IMR-90 (cell line): ENCODE data around the gene ZNF526. TPM values are rescaled to one million over a fixed set of nuclear protein-coding genes. Genes with fewer than 3 reads are reported as not detected.

ENCODE experiments used
- ATAC-seq: fragments of 200-7000 bp; cut with Tn5 transposase; 2 replicates; pipeline ENCODE4 v1.9.1; 2020; ENCODE audit warnings: low read depth, mild to moderate bottlenecking, moderate library complexity
- BruUV-seq: library from RNA; stranded (reverse); fragments of 400-500 nt; replicated peaks from 2 replicates; lab custom pipeline; 2021; lab: Mats Ljungman, UMichigan
- CTCF ChIA-PET: fragments of 300-600 bp; formaldehyde crosslinking; extraction: SDS; loops from one replicate; lab custom pipeline; 2021; ENCODE audit warnings: antibody characterized with exemption; lab: Yijun Ruan, JAX
- POLR2A ChIA-PET: fragments of 300-600 bp; sonication (Branson Sonifier 250); formaldehyde crosslinking; loops from one replicate; lab custom pipeline; 2022; ENCODE audit warnings: antibody characterized with exemption; ENCODE audit not compliant: unreplicated experiment; lab: Charles Lee
- DNase-seq: peaks from one replicate; pipeline ENCODE4 v3.0.0; 2013
- H2AFZ ChIP-seq: replicated peaks from 2 replicates; pipeline ENCODE3; 2013; ENCODE audit warnings: low read length, mild to moderate bottlenecking; ENCODE audit not compliant: poor library complexity
- H2AK5ac ChIP-seq: 2 replicates; pipeline ENCODE4 v1.6.1; 2013; ENCODE audit warnings: low read depth, low read length, inconsistent platforms
- H2AK9ac ChIP-seq: replicated peaks from 2 replicates; pipeline ENCODE3; 2013; ENCODE audit warnings: mild to moderate bottlenecking, low read depth, low read length, moderate library complexity; ENCODE audit not compliant: poor library complexity
- H2BK120ac ChIP-seq: 2 replicates; pipeline ENCODE4 v1.6.1; 2013; ENCODE audit warnings: low read depth, low read length, inconsistent platforms
- H2BK15ac ChIP-seq: 3 replicates; pipeline ENCODE4 v1.6.1; 2013; ENCODE audit warnings: low read depth, low read length, inconsistent platforms
- H2BK20ac ChIP-seq: 2 replicates; pipeline ENCODE4 v1.6.1; 2013; ENCODE audit warnings: low read depth, mild to moderate bottlenecking, inconsistent platforms, low read length, moderate library complexity
- H2BK5ac ChIP-seq: 2 replicates; pipeline ENCODE4 v1.6.1; 2013; ENCODE audit warnings: mild to moderate bottlenecking, low read depth, low read length, inconsistent platforms; ENCODE audit not compliant: poor library complexity, severe bottlenecking
- H3K14ac ChIP-seq: replicated peaks from 2 replicates; pipeline ENCODE4 v1.6.1; 2013; ENCODE audit warnings: low read depth, low read length, inconsistent platforms
- H3K18ac ChIP-seq: 2 replicates; pipeline ENCODE4 v1.6.1; 2013; ENCODE audit warnings: low read depth, low read length, control low read depth
- H3K23ac ChIP-seq: 2 replicates; pipeline ENCODE4 v1.6.1; 2013; ENCODE audit warnings: low read depth, low read length, inconsistent platforms
- H3K27ac ChIP-seq: 2 replicates; pipeline ENCODE4 v1.5.1; 2013; ENCODE audit warnings: mild to moderate bottlenecking, control low read depth, low read length; ENCODE audit not compliant: insufficient read depth
- H3K27me3 ChIP-seq: 2 replicates; pipeline ENCODE4 v1.6.1; 2013; ENCODE audit warnings: low read length; ENCODE audit not compliant: control insufficient read depth, insufficient read depth
- H3K36me3 ChIP-seq: 2 replicates; pipeline ENCODE4 v1.6.1; 2013; ENCODE audit warnings: low read length, mixed read lengths; ENCODE audit not compliant: control insufficient read depth, insufficient read depth
- H3K4ac ChIP-seq: 2 replicates; pipeline ENCODE4 v1.6.1; 2013; ENCODE audit warnings: low read depth, low read length, inconsistent platforms
- H3K4me1 ChIP-seq: 2 replicates; pipeline ENCODE4 v1.6.1; 2013; ENCODE audit warnings: low read length, mixed read lengths; ENCODE audit not compliant: control insufficient read depth, insufficient read depth
- H3K4me2 ChIP-seq: 2 replicates; pipeline ENCODE4 v1.6.1; 2013; ENCODE audit warnings: low read depth, mild to moderate bottlenecking, control low read depth, low read length, moderate library complexity
- H3K4me3 ChIP-seq: 2 replicates; pipeline ENCODE4 v1.5.1; 2013; ENCODE audit warnings: low read depth, mild to moderate bottlenecking, control low read depth, low read length, moderate library complexity; ENCODE audit not compliant: insufficient read depth
- H3K56ac ChIP-seq: 2 replicates; pipeline ENCODE4 v1.6.1; 2013; ENCODE audit warnings: low read length, inconsistent platforms; ENCODE audit not compliant: insufficient read depth; ENCODE audit errors: extremely low read depth
- H3K79me1 ChIP-seq, 2 experiments: 2 replicates each; pipeline ENCODE4 v1.6.1; 2013; ENCODE audit warnings: low read length in 2 of 2, inconsistent platforms in 1 of 2, low read depth in 1 of 2
- H3K9ac ChIP-seq: 2 replicates; pipeline ENCODE4 v1.6.1; 2013; ENCODE audit warnings: low read depth, low read length, control low read depth
- H3K9me1 ChIP-seq: 2 replicates; pipeline ENCODE4 v1.6.1; 2013; ENCODE audit warnings: low read length, inconsistent platforms; ENCODE audit not compliant: insufficient read depth
- H3K9me3 ChIP-seq: 2 replicates; pipeline ENCODE4 v1.6.1; 2013; ENCODE audit warnings: low read length; ENCODE audit not compliant: control insufficient read depth, insufficient read depth
- H4K20me1 ChIP-seq: 2 replicates; pipeline ENCODE4 v1.6.1; 2013; ENCODE audit warnings: low read length, inconsistent platforms; ENCODE audit not compliant: insufficient read depth
- H4K5ac ChIP-seq: 2 replicates; pipeline ENCODE4 v1.6.1; 2013; ENCODE audit warnings: mild to moderate bottlenecking, low read depth, low read length, control low read depth
- H4K8ac ChIP-seq, 2 experiments: 2 replicates each; pipeline ENCODE4 v1.6.1; 2013; ENCODE audit warnings: low read depth in 2 of 2, low read length in 2 of 2, control low read depth in 1 of 2, inconsistent platforms in 1 of 2
- H4K91ac ChIP-seq: 2 replicates; pipeline ENCODE4 v1.6.1; 2013; ENCODE audit warnings: low read depth, low read length, inconsistent platforms; ENCODE audit not compliant: insufficient read depth
- BHLHE40 ChIP-seq: fragments of 150-350 bp; IDR thresholded peaks from 2 replicates; pipeline ENCODE4 v1.6.1; 2016; ENCODE audit warnings: mild to moderate bottlenecking, low read depth, low read length
- CTCF ChIP-seq: conservative IDR thresholded peaks from 2 replicates; pipeline ENCODE4 v1.5.1; 2012; ENCODE audit warnings: mild to moderate bottlenecking, low read depth, low read length, improper control_type of control experiment
- USF2 ChIP-seq: fragments of 150-350 bp; IDR thresholded peaks from 2 replicates; pipeline ENCODE4 v1.6.1; 2017; ENCODE audit warnings: mild to moderate bottlenecking, antibody characterized with exemption, low read length, low read depth
- WGBS, 2 experiments: methylation state at CpG; one replicate each; pipeline versions ENCODE4 v1.1.5 to v1.1.7; 2013; ENCODE audit warnings: missing lambda C conversion rate in 2 of 2; ENCODE audit not compliant: insufficient read length in 1 of 2; ENCODE audit errors: extremely low coverage in 2 of 2; 5-methylcytosine and 5-hydroxymethylcytosine counted together
- dilution Hi-C: fragments of 300-500 bp; cut with HindIII; formaldehyde crosslinking; loops from one replicate; pipeline ENCODE4 v1.14.3; 2018; ENCODE audit warnings: low sequenced_read_pairs; ENCODE audit not compliant: unreplicated experiment
- in situ Hi-C: fragments of 300-500 bp; cut with MboI; formaldehyde crosslinking; loops from 3 replicates; pipeline ENCODE4 v1.14.3; 2019; ENCODE audit warnings: low sequenced_read_pairs, inconsistent platforms, mixed read lengths
- intact Hi-C: fragments of 100-400 bp; cut with micrococcal nuclease; formaldehyde crosslinking; loops from 2 replicates; pipeline ENCODE4 v1.10.0; 2022
- polyA plus RNA-seq, 3 experiments: library from polyadenylated mRNA; depleted of rRNA; stranded (reverse); fragments of >200 nt; gene quantifications; 2 replicates each; pipeline ENCODE4 v1.2.3, GENCODE V29; 2012; ENCODE audit warnings: low replicate concordance in 1 of 3
- total RNA-seq: library from RNA; depleted of rRNA; stranded (reverse); fragments of >200 nt; gene quantifications from 2 replicates; pipeline ENCODE4 v1.2.3, GENCODE V29; 2012

Gene ZNF526
- total and polyA plus RNA-seq, 2 of the 4 experiments (the other 2 are of a cell fraction), result 7.3 to 13.6 TPM

- in situ Hi-C loops (no loop called here), dilution Hi-C loops (no loop called here), intact Hi-C loops (no loop called here)
- H3K9me1 ChIP-seq, result no peaks in the 10 kb centered on the region
- TF ChIP-seq BHLHE40, result no peak
- no peak for TF ChIP-seq CTCF
- TF ChIP-seq USF2, result no peak
- H3K56ac ChIP-seq, result no peak overlapping the region
- H4K20me1 ChIP-seq, result no peaks in the 10 kb centered on the region
- no peak overlapping the region for H3K9ac ChIP-seq
- CTCF ChIA-PET, result no interaction called here
- H4K91ac ChIP-seq, result no peak overlapping the region
- no peak overlapping the region for H2BK120ac ChIP-seq
- H3K14ac ChIP-seq, result no peak overlapping the region
- H2AK9ac ChIP-seq, result no peak overlapping the region
- H2BK5ac ChIP-seq, result no peak overlapping the region
- no peak overlapping the region for H2BK15ac ChIP-seq
- H3K4me1 ChIP-seq, result peaks cover 2% of the 10 kb centered on the region; the same call in 1 of the 2 replicates
- no TSS peak for BruUV-seq
- H2AFZ ChIP-seq, result no peak overlapping the region
- H3K9me3 ChIP-seq, result no peaks in the 10 kb centered on the region
- H3K23ac ChIP-seq, result no peak overlapping the region
- POLR2A ChIA-PET, result no interaction called here
- DNase-seq (no peak), ATAC-seq (no peak)
- no peaks in the 10 kb centered on the region for H3K79me1 ChIP-seq
- H3K4ac ChIP-seq, result no peak overlapping the region
- H2BK20ac ChIP-seq, result no peak overlapping the region
- H3K27ac ChIP-seq, result no peak overlapping the region
- no peak overlapping the region for H3K18ac ChIP-seq
- WGBS, 2 experiments, result no CpG with 5 or more reads among the region's 7 CpGs
- H4K8ac ChIP-seq, result no peak overlapping the region
- no peak overlapping the region for H3K4me3 ChIP-seq
- peaks cover 82% of the 10 kb centered on the region for H3K27me3 ChIP-seq
- H2AK5ac ChIP-seq, result no peak overlapping the region
- H3K4me2 ChIP-seq, result no peak overlapping the region
- no peaks in the 10 kb centered on the region for H3K36me3 ChIP-seq
- no peak overlapping the region for H4K5ac ChIP-seq
Measured at GRCh38 chr19:42172261-42172660, 47.9 kb upstream of the ZNF526 start.
